Measurements from ENCODE around the gene FAM89B. TPM values are rescaled to one million over a fixed set of nuclear protein-coding genes. Genes with fewer than 3 reads are reported as not detected.

The FAM89B gene
- polyA plus RNA-seq, 1 donor from 2014 or later = 75.1 TPM

DNA sequence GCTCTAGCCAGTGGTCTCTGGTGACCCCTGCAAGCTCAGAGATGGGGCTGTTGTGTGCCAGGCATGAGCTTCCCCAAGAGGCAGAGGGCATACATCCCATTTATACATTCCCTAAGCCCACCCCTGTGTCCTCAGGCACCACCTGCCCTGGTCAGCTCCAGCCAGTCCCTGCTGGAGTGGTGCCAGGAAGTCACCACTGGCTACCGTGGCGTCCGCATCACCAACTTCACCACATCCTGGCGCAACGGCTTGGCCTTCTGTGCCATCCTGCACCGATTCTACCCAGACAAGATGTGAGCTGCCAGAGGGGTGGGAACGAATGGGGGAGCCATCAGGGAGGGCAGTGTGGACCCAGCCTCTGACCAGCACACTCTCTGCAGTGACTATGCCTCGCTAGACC, 11.8 kb downstream of the FAM89B start:
- Histone ChIP-seq H3K4me3 (ENCODE audit: low read length) (no peak overlapping the region), H3K79me2 (replicated peaks; ENCODE audit: insufficient read depth, low read length) (no peaks in the 10 kb centered on the region), H3K9me2 (ENCODE audit: insufficient read depth, low read length) (no peaks in the 10 kb centered on the region), H2AFZ (ENCODE audit: low read depth, low read length) (no peak overlapping the region), H3K9ac (ENCODE audit: low read length) (no peak overlapping the region), H3F3A (ENCODE audit: insufficient read depth, low read length, poor library complexity, severe bottlenecking) (no peaks in the 10 kb centered on the region), H3K9me3 (ENCODE audit: low read length) (no peaks in the 10 kb centered on the region), H3K36me3 (ENCODE audit: insufficient read depth, low read length) (no peaks in the 10 kb centered on the region), H3K4me2 (ENCODE audit: low read length) (no peak overlapping the region), H3K27ac (ENCODE audit: low read length) (no peak overlapping the region), H4K20me1 (ENCODE audit: insufficient read depth) (no peaks in the 10 kb centered on the region), H3K27me3 (ENCODE audit: insufficient read depth, low read depth, low read length) (peaks cover 21% of the 10 kb centered on the region)
- TF ChIP-seq EZH2 (IDR thresholded peaks at IDR 0.05; ENCODE audit: borderline replicate concordance, insufficient read depth, low read length, poor library complexity, severe bottlenecking) (no peak), SMC3 (conservative IDR thresholded peaks at IDR 0.05; ENCODE audit: poor library complexity) (no peak), POLR2AphosphoS5 (IDR thresholded peaks at IDR 0.05) (no peak)
- TF ChIP-seq, protein P1, sequence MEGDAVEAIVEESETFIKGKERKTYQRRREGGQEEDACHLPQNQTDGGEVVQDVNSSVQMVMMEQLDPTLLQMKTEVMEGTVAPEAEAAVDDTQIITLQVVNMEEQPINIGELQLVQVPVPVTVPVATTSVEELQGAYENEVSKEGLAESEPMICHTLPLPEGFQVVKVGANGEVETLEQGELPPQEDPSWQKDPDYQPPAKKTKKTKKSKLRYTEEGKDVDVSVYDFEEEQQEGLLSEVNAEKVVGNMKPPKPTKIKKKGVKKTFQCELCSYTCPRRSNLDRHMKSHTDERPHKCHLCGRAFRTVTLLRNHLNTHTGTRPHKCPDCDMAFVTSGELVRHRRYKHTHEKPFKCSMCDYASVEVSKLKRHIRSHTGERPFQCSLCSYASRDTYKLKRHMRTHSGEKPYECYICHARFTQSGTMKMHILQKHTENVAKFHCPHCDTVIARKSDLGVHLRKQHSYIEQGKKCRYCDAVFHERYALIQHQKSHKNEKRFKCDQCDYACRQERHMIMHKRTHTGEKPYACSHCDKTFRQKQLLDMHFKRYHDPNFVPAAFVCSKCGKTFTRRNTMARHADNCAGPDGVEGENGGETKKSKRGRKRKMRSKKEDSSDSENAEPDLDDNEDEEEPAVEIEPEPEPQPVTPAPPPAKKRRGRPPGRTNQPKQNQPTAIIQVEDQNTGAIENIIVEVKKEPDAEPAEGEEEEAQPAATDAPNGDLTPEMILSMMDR (IDR thresholded peaks at IDR 0.05; ENCODE audit: poor library complexity, severe bottlenecking) = no peak

DNA sequence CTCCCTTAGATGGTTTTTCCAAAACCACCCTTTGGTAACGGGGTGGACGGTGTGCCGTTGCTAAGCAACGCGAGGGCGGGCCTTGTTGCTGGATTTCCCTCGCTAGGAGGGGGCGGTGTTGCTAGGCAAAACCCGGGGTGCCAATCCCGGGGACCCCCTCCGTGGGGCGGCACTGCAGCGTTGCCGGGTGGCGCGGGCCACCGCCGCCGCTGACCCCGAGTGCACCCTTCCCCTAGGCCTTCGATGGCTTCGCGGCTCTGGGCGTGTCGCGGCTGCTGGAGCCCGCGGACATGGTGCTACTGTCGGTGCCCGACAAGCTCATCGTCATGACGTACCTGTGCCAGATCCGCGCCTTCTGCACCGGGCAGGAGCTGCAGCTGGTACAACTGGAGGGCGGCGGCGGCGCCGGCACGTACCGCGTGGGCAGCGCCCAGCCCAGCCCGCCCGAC, 12.4 kb downstream of the FAM89B start:
- no peaks in the 10 kb centered on the region for H4K20me1 ChIP-seq (ENCODE audit: insufficient read depth)
- H3K4me2 ChIP-seq (ENCODE audit: low read length) = no peak overlapping the region
- H3K9ac ChIP-seq (ENCODE audit: low read length) = no peak overlapping the region
- H3K27ac ChIP-seq (ENCODE audit: low read length) = no peak overlapping the region
- peaks cover 21% of the 10 kb centered on the region for H3K27me3 ChIP-seq (ENCODE audit: insufficient read depth, low read depth, low read length)
- no peaks in the 10 kb centered on the region for H3K9me2 ChIP-seq (ENCODE audit: insufficient read depth, low read length)
- no peak overlapping the region for H3K4me3 ChIP-seq (ENCODE audit: low read length)
- H3K79me2 ChIP-seq (replicated peaks; ENCODE audit: insufficient read depth, low read length) = no peaks in the 10 kb centered on the region
- TF ChIP-seq, protein P1 (IDR thresholded peaks at IDR 0.05; ENCODE audit: poor library complexity, severe bottlenecking) = no peak
- TF ChIP-seq TAF1 (IDR thresholded peaks at IDR 0.05; ENCODE audit: low read depth) (no peak), EP300 (conservative IDR thresholded peaks at IDR 0.05; ENCODE audit: poor library complexity, severe bottlenecking) (no peak), EZH2 (IDR thresholded peaks at IDR 0.05; ENCODE audit: borderline replicate concordance, insufficient read depth, low read length, poor library complexity, severe bottlenecking) (no peak), SMC3 (conservative IDR thresholded peaks at IDR 0.05; ENCODE audit: poor library complexity) (no peak), RAD21 (conservative IDR thresholded peaks at IDR 0.05) (no peak), POLR2AphosphoS5 (IDR thresholded peaks at IDR 0.05) (no peak), MXI1 (conservative IDR thresholded peaks at IDR 0.05; ENCODE audit: poor library complexity, severe bottlenecking) (no peak)
- TF ChIP-seq, protein P2, sequence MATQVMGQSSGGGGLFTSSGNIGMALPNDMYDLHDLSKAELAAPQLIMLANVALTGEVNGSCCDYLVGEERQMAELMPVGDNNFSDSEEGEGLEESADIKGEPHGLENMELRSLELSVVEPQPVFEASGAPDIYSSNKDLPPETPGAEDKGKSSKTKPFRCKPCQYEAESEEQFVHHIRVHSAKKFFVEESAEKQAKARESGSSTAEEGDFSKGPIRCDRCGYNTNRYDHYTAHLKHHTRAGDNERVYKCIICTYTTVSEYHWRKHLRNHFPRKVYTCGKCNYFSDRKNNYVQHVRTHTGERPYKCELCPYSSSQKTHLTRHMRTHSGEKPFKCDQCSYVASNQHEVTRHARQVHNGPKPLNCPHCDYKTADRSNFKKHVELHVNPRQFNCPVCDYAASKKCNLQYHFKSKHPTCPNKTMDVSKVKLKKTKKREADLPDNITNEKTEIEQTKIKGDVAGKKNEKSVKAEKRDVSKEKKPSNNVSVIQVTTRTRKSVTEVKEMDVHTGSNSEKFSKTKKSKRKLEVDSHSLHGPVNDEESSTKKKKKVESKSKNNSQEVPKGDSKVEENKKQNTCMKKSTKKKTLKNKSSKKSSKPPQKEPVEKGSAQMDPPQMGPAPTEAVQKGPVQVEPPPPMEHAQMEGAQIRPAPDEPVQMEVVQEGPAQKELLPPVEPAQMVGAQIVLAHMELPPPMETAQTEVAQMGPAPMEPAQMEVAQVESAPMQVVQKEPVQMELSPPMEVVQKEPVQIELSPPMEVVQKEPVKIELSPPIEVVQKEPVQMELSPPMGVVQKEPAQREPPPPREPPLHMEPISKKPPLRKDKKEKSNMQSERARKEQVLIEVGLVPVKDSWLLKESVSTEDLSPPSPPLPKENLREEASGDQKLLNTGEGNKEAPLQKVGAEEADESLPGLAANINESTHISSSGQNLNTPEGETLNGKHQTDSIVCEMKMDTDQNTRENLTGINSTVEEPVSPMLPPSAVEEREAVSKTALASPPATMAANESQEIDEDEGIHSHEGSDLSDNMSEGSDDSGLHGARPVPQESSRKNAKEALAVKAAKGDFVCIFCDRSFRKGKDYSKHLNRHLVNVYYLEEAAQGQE (IDR thresholded peaks at IDR 0.05; ENCODE audit: borderline replicate concordance) = no peak
- no peak overlapping the region for H2AFZ ChIP-seq (ENCODE audit: low read depth, low read length)
- no peaks in the 10 kb centered on the region for H3K36me3 ChIP-seq (ENCODE audit: insufficient read depth, low read length)
- H3F3A ChIP-seq (ENCODE audit: insufficient read depth, low read length, poor library complexity, severe bottlenecking) = no peaks in the 10 kb centered on the region
- H3K9me3 ChIP-seq (ENCODE audit: low read length) = no peaks in the 10 kb centered on the region

Data from neural cell (in vitro differentiated cells).